HL-60/S4 treated with phorbol 12-myristate 13-acetate at 8.2 ng/mL for 4 days and 3 days (cell line): ENCODE results near the gene PCDHA6.
"Not testable (repeated sequence)": the region's sequence is repeated elsewhere in the genome, so short reads cannot be mapped to it uniquely, and the experiment has no call there.

Experiments
- in situ Hi-C: fragments of 300-500 bp; cut with MboI; formaldehyde crosslinking; loops from 2 replicates; pipeline ENCODE4 v1.15.0; 2022; ENCODE audit warnings: low sequenced_read_pairs

PCDHA6 gene

DNA sequence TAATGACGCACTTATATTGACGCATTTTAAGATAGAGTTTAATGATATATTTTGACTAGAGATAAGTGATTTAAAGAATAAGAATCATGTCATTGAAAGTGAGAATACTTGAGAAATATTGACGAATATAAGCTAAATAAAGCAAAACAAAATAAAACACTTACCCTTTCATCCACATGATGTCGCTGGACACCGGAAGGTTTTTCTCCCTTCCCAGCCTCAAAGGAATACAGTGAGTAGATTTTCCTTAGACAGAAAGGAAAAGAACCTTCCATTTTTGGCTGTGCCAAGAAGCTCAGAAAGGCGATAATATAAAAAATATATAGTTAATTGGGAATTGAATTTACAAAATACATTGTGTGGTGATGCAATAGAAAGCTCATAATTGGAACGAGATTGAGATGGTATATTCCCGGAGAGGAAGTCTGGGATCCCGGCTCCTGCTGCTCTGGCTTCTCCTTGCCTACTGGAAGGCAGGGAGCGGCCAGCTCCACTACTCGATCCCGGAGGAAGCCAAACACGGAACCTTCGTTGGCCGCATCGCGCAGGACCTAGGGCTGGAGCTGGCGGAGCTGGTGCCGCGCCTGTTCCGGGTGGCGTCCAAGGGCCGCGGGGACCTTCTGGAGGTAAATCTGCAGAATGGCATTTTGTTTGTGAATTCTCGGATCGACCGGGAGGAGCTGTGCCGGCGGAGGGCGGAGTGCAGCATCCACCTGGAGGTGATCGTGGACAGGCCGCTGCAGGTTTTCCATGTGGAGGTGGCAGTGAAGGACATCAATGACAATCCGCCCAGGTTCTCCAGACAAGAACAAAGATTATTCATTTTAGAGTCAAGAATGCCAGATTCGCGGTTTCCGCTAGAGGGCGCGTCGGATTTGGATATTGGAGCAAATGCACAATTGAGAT is 6.1 kb upstream of the PCDHA6 start, which contains the start of gene PCDHA5:
Gene PCDHA5 (plus strand): TSS at position 239 of the 906 bp plus-strand sequence.
- in situ Hi-C loops: no loop called here

DNA sequence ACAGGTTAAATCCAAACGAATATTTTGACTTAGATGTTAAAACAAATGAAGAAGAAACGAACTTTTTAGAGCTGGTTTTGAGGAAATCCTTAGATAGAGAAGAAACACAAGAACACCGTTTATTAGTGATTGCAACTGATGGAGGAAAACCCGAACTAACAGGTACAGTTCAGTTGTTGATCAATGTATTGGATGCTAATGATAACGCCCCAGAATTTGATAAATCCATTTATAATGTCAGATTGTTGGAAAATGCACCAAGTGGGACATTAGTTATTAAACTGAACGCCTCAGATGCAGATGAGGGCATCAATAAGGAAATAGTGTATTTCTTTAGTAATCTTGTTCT is 5.5 kb upstream of the PCDHA6 start:
- in situ Hi-C loops: no loop called here

GRCh38 chr5:140822969-140823368 is 4.8 kb upstream of the PCDHA6 start:
- in situ Hi-C loops: not testable (repeated sequence)

DNA sequence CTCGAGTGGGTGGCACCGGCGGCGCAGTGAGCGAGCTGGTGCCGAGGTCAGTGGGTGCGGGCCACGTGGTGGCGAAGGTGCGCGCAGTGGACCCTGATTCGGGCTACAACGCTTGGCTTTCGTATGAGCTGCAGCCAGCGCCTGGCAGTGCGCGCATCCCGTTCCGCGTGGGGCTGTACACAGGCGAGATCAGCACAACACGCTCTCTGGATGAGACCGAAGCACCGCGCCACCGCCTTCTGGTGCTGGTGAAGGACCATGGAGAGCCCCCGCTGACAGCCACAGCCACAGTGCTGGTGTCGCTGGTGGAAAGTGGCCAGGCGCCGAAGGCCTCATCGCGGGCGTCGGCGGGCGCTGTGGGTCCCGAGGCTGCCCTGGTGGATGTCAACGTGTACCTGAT is 4.3 kb upstream of the PCDHA6 start:
- in situ Hi-C loops: no loop called here

GRCh38 chr5:140828362-140828737 is 590 bp downstream of the PCDHA6 start:
- in situ Hi-C loops: no loop called here

GRCh38 chr5:140829511-140830501 is 2.0 kb downstream of the PCDHA6 start:
- in situ Hi-C loops: not testable (repeated sequence)

GRCh38 chr5:140833993-140834392 is 6.2 kb downstream of the PCDHA6 start, which contains the start of gene PCDHA7:
Gene PCDHA7, plus strand, starts transcription at chr5:140834269. Its CDS starts 115 bp downstream, at chr5:140834384.
- in situ Hi-C loops: no loop called here

- in situ Hi-C loops: not testable (repeated sequence)
Observed at GRCh38 chr5:140834439-140835008, 6.8 kb downstream of the PCDHA6 start.

DNA sequence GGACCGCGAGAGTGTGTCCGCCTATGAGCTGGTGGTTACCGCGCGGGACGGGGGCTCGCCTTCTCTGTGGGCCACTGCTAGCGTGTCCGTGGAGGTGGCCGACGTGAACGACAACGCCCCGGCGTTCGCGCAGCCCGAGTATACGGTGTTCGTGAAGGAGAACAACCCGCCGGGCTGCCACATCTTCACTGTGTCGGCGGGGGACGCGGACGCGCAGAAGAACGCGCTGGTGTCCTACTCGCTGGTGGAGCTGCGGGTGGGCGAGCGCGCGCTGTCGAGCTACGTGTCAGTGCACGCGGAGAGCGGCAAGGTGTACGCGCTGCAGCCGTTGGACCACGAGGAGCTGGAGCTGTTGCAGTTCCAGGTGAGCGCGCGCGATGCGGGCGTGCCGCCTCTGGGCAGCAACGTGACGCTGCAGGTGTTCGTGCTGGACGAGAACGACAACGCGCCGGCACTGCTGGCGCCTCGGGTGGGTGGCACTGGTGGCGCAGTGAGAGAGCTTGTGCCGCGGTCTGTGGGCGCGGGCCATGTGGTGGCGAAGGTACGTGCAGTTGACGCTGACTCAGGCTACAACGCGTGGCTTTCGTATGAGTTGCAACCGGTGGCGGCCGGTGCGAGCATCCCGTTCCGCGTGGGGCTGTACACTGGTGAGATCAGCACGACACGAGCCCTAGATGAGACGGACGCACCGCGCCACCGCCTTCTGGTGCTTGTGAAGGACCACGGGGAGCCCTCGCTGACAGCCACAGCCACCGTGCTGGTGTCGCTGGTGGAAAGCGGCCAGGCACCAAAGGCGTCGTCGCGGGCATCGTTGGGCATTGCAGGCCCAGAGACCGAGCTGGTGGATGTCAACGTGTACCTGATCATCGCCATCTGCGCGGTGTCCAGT is 8.1 kb downstream of the PCDHA6 start:
- in situ Hi-C loops: no loop called here

DNA sequence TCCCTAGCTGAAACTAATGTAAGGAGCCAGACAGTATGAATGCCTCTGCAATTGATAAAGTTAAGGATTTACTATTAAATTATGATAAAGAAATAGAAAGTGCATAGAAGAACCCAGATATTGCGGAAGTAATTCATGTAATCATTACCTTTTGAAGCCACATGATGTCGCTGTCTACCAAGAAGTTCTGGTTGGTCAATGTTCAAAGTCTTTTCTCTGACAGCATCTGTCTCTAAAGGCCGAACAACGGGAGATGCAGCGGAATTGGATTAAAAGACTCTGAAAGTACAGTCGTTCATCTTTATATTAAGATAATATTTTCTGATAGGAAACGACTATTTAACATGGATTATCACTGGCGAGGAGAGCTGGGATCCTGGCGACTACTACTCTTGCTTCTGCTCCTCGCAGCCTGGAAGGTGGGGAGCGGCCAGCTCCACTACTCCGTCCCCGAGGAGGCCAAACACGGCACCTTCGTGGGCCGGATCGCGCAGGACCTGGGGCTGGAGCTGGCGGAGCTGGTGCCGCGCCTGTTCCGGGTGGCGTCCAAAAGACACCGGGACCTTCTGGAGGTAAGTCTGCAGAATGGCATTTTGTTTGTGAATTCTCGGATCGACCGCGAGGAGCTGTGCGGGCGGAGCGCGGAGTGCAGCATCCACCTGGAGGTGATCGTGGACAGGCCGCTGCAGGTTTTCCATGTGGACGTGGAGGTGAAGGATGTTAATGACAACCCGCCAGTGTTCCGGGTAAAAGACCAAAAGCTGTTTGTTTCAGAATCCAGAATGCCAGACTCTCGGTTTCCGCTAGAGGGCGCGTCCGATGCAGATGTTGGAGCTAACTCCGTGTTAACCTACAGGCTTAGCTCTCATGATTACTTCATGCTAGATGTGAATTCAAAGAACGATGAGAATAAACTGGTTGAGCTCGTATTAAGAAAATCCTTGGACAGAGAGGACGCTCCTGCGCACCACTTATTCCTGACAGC is 13.5 kb downstream of the PCDHA6 start, which contains the start of gene PCDHA8:
Gene PCDHA8 (plus strand): TSS at position 210 of the 985 bp plus-strand sequence. CDS start 135 bp downstream, at position 345.
- in situ Hi-C loops: no loop called here

GRCh38 chr5:140842798-140843733 is 15.3 kb downstream of the PCDHA6 start:
- in situ Hi-C loops: no loop called here

GRCh38 chr5:140848139-140849102 is 20.7 kb downstream of the PCDHA6 start, which contains the start of gene PCDHA9:
Gene PCDHA9, plus strand, starts transcription at chr5:140848382. Its CDS starts 114 bp downstream, at chr5:140848496.
- in situ Hi-C loops: not testable (repeated sequence)

- in situ Hi-C loops: not testable (repeated sequence)
Observed at GRCh38 chr5:140849831-140850634, 22.3 kb downstream of the PCDHA6 start.

GRCh38 chr5:140855772-140856674 is 28.3 kb downstream of the PCDHA6 start, which contains the start of gene PCDHA10:
Gene PCDHA10, plus strand, starts transcription at chr5:140855897. Its CDS starts 152 bp downstream, at chr5:140856049.
- in situ Hi-C loops: no loop called here
